HEK293T (cell line): ENCODE measurements around the gene C16orf74.

Source experiments
- CTCF ChIA-PET: fragments of 350-600 bp; formaldehyde crosslinking; extraction: SDS; loops from one replicate; lab custom pipeline; 2021; ENCODE audit warnings: antibody characterized with exemption, inconsistent platforms; lab: Yijun Ruan, JAX
- POLR2A ChIA-PET: fragments of 350-600 bp; formaldehyde crosslinking; extraction: SDS; loops from one replicate; lab custom pipeline; 2020; ENCODE audit warnings: antibody characterized with exemption, inconsistent platforms; lab: Yijun Ruan, JAX
- DNase-seq: peaks from one replicate; pipeline ENCODE4 v3.0.0; 2012; ENCODE audit warnings: mixed read lengths; ENCODE audit errors: extremely low spot score
- ARNT ChIP-seq: fragments of 450-650 bp; IDR thresholded peaks from 2 replicates; pipeline ENCODE4 v1.6.1; 2017; ENCODE audit warnings: mild to moderate bottlenecking
- BHLHE40 ChIP-seq: fragments of 450-650 bp; IDR thresholded peaks from 2 replicates; pipeline ENCODE4 v1.6.1; 2016; ENCODE audit warnings: mild to moderate bottlenecking, moderate library complexity, borderline replicate concordance
- CTBP1 ChIP-seq: fragments of 450-650 bp; IDR thresholded peaks from 2 replicates; pipeline ENCODE4 v1.6.1; 2016; ENCODE audit warnings: borderline replicate concordance
- ELF4 ChIP-seq: fragments of 450-650 bp; IDR thresholded peaks from 2 replicates; pipeline ENCODE4 v1.6.1; 2017; ENCODE audit warnings: antibody characterized with exemption
- FOXA1 ChIP-seq: fragments of 450-650 bp; IDR thresholded peaks from 2 replicates; pipeline ENCODE4 v1.6.1; 2016; ENCODE audit warnings: mild to moderate bottlenecking
- FOXK2 ChIP-seq: fragments of 450-650 bp; IDR thresholded peaks from 2 replicates; pipeline ENCODE4 v1.6.1; 2016; ENCODE audit warnings: mild to moderate bottlenecking
- FOXM1 ChIP-seq: fragments of 450-650 bp; IDR thresholded peaks from 2 replicates; pipeline ENCODE4 v1.6.1; 2017; ENCODE audit warnings: mild to moderate bottlenecking, borderline replicate concordance
- HDGF ChIP-seq: fragments of 450-650 bp; IDR thresholded peaks from 2 replicates; pipeline ENCODE4 v1.6.1; 2017; ENCODE audit warnings: antibody characterized with exemption, borderline replicate concordance
- L3MBTL2 ChIP-seq: fragments of 450-650 bp; conservative IDR thresholded peaks from 2 replicates; pipeline ENCODE4 v1.6.1; 2016; ENCODE audit warnings: mild to moderate bottlenecking
- LEF1 ChIP-seq: fragments of 450-650 bp; IDR thresholded peaks from 2 replicates; pipeline ENCODE4 v1.6.1; 2017; ENCODE audit warnings: mild to moderate bottlenecking, borderline replicate concordance
- NFRKB ChIP-seq: fragments of 450-650 bp; IDR thresholded peaks from 2 replicates; pipeline ENCODE4 v1.6.1; 2016; ENCODE audit warnings: mild to moderate bottlenecking, moderate library complexity
- PKNOX1 ChIP-seq: fragments of 450-650 bp; IDR thresholded peaks from 2 replicates; pipeline ENCODE4 v1.6.1; 2016
- SP1 ChIP-seq: fragments of 450-650 bp; IDR thresholded peaks from 2 replicates; pipeline ENCODE4 v1.6.1; 2017
- SUZ12 ChIP-seq: fragments of 450-650 bp; IDR thresholded peaks from 2 replicates; pipeline ENCODE4 v1.6.1; 2016; ENCODE audit warnings: mild to moderate bottlenecking
- TARDBP ChIP-seq: fragments of 450-650 bp; IDR thresholded peaks from 2 replicates; pipeline ENCODE4 v1.6.1; 2016
- ZNF384 ChIP-seq: fragments of 450-650 bp; IDR thresholded peaks from 2 replicates; pipeline ENCODE4 v1.6.1; 2016

Gene C16orf74

GRCh38 chr16:85674418-85674755 lies 76.5 kb downstream of the C16orf74 start:
- POLR2A ChIA-PET: interaction anchor here (0.9 kb wide), 1 partner anchor 14 kb away, joined by 3 read pairs; the partner anchor contains the start of gene GINS2
- DNase-seq: no peak
- CTCF ChIA-PET: interaction anchor here (1.3 to 3.1 kb wide), 2 partner anchors 8 to 42 kb away, joined by 3 to 13 read pairs; no protein-coding TSS in a partner anchor
- TF ChIP-seq ARNT (no peak), L3MBTL2 (no peak), LEF1 (no peak), FOXM1 (no peak), CTBP1 (no peak), TARDBP (no peak), ZNF384 (no peak), PKNOX1 (no peak)

GRCh38 chr16:85673529-85674417 lies 77.1 kb downstream of the C16orf74 start:
- TF ChIP-seq SP1 (no peak), HDGF (no peak), ELF4 (no peak), FOXK2 (no peak), ARNT (no peak), ZNF384 (no peak), TARDBP (no peak), LEF1 (no peak), FOXA1 (no peak), FOXM1 (no peak), L3MBTL2 (no peak), CTBP1 (no peak)
- ChIA-PET CTCF (interaction anchor here (1.3 to 3.1 kb wide), 2 partner anchors 9 to 43 kb away, joined by 3 to 13 read pairs; no protein-coding TSS in a partner anchor), POLR2A (interaction anchor here (0.9 kb wide), 1 partner anchor 15 kb away, joined by 3 read pairs; the partner anchor contains the start of gene GINS2)
- DNase-seq: no peak

- POLR2A ChIA-PET: no interaction called here
- CTCF ChIA-PET: no interaction called here
Measured at GRCh38 chr16:85670840-85671239, 80.1 kb downstream of the C16orf74 start.

GRCh38 chr16:85668676-85669424 lies 82.0 kb downstream of the C16orf74 start:
- TF ChIP-seq SUZ12 (no peak), HDGF (no peak), LEF1 (no peak), TARDBP (no peak), FOXM1 (no peak), BHLHE40 (no peak), NFRKB (no peak)
- DNase-seq: no peak
- ChIA-PET POLR2A (no interaction called here), CTCF (no interaction called here)

More at GRCh38 chr16:85670840-85671239, 80.1 kb downstream of the C16orf74 start:
- TF ChIP-seq ZNF384: no peak
- TF ChIP-seq BHLHE40: no peak
- TF ChIP-seq ARNT: no peak
- no peak for TF ChIP-seq FOXM1
- TF ChIP-seq TARDBP: no peak
- TF ChIP-seq FOXA1: no peak
- no peak for TF ChIP-seq LEF1
- no peak for TF ChIP-seq SUZ12
- TF ChIP-seq HDGF: no peak
- TF ChIP-seq NFRKB: no peak
- no peak for TF ChIP-seq CTBP1
- no peak for TF ChIP-seq FOXK2
- no peak for TF ChIP-seq L3MBTL2
- no peak for DNase-seq

- DNase-seq: no peak
- ChIA-PET CTCF (interaction anchor here (1.0 kb wide), 1 partner anchor 8 kb away, joined by 4 read pairs; no protein-coding TSS in a partner anchor), POLR2A (no interaction called here)
- TF ChIP-seq NFRKB (no peak), BHLHE40 (no peak), ZNF384 (no peak), FOXM1 (no peak), ELF4 (no peak), TARDBP (no peak), FOXA1 (no peak), FOXK2 (no peak)
Measured at GRCh38 chr16:85667841-85668413, 83.0 kb downstream of the C16orf74 start.

- POLR2A ChIA-PET: no interaction called here
- CTCF ChIA-PET: interaction anchor here (1.0 kb wide), 1 partner anchor 8 kb away, joined by 4 read pairs; no protein-coding TSS in a partner anchor
- DNase-seq: no peak
- TF ChIP-seq BHLHE40 (no peak), ARNT (no peak), CTBP1 (no peak), LEF1 (no peak), FOXA1 (no peak), HDGF (no peak), SUZ12 (no peak), ZNF384 (no peak), TARDBP (no peak), NFRKB (no peak), PKNOX1 (no peak)
Measured at GRCh38 chr16:85667261-85667660, 83.6 kb downstream of the C16orf74 start.
